Brain pericyte (primary cell): ENCODE measurements around the gene XKR7.
"Not testable (repeated sequence)": the region's sequence is repeated elsewhere in the genome, so short reads cannot be mapped to it uniquely, and the experiment has no call there.

ENCODE experiments used
- DNase-seq: peaks from one replicate; pipeline ENCODE4 v3.0.0-alpha.2; 2012; ENCODE audit warnings: low read depth, low spot score

Gene XKR7, protein sequence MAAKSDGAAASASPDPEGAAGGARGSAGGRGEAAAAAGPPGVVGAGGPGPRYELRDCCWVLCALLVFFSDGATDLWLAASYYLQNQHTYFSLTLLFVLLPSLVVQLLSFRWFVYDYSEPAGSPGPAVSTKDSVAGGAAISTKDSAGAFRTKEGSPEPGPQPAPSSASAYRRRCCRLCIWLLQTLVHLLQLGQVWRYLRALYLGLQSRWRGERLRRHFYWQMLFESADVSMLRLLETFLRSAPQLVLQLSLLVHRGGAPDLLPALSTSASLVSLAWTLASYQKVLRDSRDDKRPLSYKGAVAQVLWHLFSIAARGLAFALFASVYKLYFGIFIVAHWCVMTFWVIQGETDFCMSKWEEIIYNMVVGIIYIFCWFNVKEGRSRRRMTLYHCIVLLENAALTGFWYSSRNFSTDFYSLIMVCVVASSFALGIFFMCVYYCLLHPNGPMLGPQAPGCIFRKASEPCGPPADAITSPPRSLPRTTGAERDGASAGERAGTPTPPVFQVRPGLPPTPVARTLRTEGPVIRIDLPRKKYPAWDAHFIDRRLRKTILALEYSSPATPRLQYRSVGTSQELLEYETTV

DNA sequence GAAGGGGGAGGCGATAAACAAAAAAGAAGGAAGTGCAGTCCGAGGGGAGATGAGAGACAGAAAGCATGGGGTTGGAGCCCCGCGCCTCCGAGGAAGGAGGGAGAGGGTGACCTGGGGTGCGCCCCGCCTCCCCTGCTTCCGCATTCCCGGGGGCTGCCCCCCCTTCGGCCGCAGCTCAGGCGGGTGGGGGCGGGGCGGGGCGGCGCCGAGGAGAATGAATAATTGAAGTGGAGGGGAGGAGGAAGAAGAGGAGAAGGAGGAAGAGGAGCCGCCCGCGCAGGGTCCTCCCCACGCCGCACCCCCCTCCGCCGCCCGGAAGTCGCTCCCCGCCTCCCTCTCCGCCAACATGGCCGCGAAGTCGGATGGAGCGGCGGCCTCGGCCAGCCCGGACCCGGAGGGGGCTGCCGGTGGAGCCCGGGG, at the start of gene XKR7:
Gene XKR7 (plus strand): TSS at position 322 of the 420 bp plus-strand sequence. CDS start 25 bp downstream, at position 347.
- DNase-seq = no peak

DNA sequence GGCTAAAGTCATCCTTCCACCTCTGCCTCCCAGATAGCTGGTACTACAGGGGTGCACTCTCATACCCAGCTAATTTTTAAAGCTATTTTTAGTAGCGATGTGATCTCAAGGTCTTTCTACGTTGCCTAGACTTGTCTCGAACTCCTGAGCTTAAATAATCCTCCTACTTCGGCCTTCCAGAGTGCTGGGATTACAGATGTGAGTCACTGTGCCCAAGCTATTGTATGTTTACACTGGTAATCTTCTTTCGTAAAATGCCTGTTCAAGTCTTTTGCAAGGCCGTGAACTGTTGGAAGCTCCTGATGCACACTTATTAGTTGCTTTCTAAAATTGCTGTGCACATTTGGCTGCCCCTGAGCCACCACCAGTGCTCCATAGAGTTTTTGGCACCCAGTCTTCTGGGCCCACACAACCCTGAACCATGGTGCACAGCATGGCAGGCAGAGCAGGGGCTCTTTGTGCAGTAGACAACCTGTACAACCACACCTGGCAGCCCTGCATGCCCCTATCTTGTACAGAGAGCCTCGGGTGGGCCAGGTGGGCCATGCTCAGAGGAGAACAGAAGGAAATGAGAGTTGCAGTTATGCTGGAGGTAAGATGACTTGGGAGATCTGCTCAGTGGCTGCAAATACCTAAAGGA, 49.4 kb upstream of the XKR7 start:
- no peak for DNase-seq

DNA sequence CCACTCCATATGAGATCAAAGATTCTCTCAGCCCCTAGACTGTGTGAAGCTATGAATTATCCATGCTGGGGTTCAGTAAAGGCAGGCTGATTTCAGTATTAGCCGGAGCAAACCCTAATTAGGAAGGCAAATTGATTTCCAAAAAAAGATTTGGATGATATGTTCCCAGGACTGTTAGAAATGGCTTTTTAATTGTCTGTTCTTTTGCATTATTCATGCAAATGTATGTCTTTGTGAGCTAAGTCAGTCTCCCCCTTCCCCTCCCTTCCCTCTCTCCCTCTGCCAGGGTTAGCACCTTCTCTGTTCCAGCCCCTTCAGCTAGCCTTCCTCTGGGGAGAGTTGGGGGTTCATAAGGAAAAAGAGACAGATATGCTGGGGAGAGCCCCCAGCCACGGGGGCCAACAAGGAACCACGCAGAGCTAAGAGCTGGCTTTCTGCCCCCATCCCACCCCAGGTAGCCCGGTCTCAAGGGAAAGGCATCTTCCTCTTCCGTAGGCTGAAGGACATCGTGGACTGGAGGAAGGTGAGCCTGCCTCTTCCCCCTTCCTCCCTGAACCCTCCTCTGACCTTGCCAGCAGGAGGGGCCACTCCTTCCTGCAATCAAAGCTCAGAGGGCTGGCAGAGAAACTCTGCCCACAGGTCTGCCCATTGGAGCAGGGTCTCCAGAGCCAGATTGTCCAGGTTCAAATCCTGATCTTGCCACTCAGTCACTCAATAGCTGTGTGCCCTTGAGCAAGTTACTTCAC, 48.4 kb upstream of the XKR7 start:
- DNase-seq = no peak

DNA sequence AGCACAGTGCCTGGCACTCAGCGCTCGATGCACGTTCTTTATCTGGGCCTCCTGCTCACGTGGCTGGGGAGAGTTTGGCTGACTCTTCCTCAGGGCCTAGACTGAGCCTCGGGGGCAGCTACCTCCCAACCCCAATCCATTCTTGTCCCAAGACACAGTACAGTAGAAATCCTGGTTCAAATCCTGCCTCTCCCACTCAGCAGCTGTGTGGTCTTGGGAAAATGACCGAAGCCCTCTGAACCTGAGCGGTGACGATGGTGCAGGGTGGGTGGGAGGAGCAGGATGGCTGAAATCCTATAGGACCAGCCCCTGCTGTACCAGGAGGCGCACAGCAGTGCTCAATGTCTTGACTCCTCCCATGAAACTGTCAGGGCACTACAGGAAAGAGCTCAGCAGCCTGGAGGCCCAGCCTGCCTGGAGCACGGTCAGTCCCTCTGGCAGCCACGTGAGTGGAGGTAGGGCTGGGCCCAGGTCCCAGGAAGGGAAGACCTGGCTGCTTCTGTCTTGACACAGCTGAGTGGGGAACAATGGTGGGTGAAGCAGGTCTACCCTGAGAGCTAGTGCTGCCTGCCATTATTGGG, 47.6 kb upstream of the XKR7 start:
- no peak for DNase-seq

DNA sequence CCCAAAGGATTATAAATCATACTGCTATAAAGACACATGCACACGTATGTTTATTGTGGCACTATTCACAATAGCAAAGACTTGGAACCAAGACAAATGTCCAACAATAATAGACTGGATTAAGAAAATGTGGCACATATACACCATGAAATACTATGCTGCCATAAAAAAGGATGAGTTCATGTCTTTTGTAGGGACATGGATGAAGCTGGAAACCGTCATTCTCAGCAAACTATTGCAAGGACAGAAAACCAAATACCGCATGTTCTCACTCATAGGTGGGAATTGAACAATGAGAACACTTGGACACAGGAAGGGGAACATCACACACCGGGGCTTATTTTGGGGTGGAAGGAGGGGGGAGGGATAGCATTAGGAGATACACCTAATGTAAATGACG, 46.5 kb upstream of the XKR7 start:
- not testable (repeated sequence) for DNase-seq

DNA sequence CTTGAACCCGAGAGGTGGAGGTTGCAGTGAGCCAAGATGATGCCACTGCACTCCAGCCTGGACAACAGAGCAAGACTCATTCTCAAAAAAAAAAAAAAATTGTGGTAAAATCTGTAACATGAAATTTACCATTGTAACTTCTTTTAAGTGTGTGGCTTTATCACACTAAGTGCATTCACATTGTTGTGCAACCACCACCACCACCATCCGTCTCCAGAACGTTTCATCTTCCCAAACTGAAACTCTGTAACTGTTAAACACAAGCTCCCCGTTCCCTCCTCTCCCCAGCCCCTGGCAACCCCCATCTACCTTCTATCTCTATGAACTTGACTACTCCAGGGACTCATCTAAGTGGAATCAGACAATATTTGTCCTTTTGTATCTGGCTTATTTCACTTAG, 45.8 kb upstream of the XKR7 start:
- DNase-seq = no peak

DNA sequence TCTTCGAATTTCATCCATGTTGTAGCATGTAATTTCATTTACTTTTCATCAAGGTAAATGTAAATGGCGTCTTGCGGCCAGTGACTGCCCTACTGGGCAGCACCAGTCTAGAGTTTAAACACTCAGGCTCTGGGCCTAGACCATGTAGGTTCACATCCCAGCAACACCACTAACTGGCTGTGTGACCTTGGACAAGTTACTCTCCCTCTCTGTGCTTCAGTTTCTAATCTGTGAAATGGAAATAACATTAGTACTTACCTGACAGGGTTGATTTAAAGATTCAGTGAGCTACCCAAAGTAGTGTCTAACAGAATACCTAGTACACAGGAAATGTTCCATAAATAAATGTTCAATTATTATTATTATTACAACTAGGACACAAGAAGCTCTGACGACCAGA, 45.4 kb upstream of the XKR7 start:
- no peak for DNase-seq

GRCh38 chr20:31923388-31924331, 44.3 kb upstream of the XKR7 start:
- no peak for DNase-seq

GRCh38 chr20:31924561-31924960, 43.4 kb upstream of the XKR7 start:
- DNase-seq = no peak

GRCh38 chr20:31925631-31926030, 42.3 kb upstream of the XKR7 start:
- no peak for DNase-seq

DNA sequence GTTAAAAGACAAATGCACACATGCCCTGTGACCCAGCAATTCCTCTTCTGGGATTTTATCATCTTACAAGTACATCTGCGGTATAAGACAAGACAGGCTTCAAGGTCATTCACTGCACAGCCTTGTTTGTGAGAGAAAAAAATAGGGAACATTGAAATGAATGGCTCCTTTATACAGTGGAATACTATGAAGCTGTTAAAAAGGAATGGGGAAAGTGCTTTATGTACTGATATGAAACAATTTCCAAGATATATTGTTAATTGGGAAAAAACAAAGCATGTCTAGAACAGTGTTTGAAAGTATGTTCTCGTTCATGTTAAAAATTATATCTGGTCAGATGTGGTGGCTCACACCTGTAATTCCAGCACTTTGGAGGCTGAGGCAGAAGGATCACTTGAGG, 41.5 kb upstream of the XKR7 start:
- no peak for DNase-seq

DNA sequence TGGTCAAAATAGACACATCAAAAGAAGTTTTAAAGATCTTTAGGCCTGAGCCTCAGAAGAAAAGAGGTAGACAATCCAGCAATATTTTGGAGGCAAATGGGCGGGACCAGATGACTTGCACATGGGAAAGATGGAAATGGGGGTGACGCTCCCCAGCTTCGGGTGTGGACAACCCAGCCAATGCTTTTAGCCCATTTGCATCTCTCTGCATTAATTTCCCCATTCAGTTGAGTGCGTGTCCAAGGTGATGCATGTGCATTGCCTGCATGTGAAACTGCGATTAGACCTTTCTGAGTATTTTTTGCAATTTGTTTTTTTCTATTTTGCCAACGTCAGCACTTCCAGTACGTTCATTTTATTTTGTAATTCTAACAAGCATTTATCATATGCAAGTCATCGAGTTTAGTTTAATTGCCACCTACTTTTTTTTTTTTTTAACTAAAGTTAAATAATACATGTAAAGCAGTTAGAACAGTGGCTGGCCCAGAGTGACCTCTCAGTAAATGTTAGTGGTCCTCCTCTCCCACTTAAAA, 40.3 kb upstream of the XKR7 start:
- no peak for DNase-seq

DNA sequence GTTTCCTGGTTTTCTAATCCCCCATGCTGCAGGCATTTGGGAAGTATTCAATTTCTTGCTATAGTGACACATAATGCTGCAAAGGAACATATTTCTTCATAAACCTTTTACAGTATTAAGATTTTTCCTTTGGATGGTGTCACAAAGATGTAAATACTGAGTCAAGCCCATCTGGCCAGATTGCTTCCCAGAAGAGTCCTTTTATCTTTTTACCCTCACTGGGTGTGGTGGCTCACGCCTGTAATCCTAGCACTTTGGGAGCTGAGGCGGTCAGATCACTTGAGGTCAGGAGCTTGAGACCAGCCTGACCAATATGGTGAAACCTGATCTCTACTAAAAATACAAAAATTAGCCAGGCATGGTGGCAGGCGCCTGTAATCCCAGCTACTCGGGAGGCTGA, 38.3 kb upstream of the XKR7 start:
- DNase-seq = not testable (repeated sequence)

- no peak for DNase-seq
Measured at GRCh38 chr20:31930779-31931178, 37.2 kb upstream of the XKR7 start.

DNA sequence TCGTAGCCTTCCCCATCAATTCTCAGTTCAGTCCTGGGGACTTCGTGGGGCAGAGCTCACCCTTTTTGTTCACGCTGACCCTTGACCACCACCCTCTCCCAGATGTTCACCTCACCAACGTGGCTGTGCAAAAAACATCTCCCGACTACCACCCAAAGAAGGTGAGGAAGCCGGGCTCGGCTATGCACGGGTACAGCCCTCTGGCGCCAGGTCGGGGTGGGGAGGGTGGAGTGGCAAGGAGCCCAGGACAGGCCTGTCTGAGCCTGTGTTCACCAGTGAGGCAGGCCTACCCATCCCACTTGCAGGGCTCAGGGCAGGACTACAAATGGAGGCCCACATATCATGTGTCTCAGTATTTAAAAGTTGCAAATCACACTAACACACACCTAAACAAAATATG, 34.3 kb upstream of the XKR7 start:
- DNase-seq = no peak

- DNase-seq = no peak
Measured at GRCh38 chr20:31934491-31934890, 33.5 kb upstream of the XKR7 start.

DNA sequence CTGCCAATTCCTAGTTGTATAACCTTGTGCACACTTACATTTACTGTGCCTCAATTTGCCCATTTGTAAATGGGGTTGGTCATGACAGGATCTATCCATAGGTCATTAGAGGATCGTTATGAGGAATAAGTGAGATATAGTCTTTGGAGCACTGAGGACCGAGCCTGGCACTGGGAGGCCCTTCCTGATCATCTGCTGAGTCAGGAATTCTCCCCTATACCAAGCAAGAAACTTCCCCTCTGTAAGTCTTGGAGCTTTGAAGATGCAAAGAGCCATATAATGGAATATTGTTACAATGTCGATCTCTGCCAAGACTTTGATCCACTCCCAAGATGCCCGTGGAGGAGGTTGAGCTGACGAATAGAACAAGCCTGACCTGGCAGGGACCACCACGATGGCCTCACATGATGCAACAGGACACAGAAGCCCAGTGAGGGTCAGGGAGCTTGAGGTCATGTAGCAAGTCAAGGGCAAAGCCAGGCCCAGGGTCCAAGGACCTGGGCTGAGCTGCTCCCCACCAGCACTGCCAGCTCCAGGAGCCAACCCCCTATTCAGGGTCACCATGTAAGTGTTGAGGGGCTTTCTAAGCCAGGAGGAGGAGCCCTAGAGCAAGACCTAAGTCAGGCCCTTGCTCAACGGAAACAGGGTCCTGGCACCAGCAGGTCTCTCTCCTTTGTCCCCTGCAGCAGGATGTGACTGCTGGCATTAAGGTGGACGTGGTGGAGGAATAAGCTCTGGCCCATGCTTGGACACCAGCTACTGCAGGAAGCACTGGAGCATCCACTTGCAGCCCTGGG, 32.8 kb upstream of the XKR7 start:
- DNase-seq = no peak

DNA sequence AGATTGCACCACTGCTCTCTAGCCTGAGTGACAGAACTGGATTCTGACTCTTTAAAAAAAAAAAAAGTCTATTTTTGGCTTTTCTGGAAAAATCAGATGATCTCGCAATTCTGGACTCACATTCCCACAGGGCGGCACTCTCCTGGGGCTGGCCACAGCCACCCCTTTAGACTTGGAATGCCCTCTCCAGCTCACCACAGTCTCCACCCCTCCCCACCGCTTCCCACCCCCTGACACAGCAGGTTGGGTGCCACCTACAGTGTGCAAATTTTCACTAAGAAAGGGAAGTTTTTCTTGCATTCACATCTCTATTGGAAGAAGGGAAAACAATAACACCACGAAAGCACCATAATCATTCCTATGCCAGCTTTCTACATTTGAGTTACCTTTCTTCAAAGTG, 31.5 kb upstream of the XKR7 start:
- no peak for DNase-seq

DNA sequence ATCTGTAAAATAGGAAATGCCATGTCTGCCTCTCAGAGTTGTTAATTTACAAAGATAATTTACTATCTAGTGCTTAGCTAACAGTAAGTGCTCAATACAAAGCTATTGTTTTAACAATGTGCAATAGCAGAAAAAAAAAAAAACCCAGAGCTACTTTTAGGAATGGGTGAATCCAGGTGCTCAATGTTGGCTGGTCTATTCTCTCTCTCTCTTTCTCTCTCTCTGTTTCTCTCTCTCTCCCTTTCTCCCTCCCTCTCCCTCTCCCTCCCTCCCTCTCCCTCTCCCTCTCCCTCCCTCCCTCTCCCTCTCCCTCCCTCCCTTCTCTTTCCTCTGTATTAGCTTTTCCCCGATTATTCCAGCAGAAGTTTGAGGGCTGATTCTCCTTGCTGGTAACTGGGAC, 30.1 kb upstream of the XKR7 start:
- DNase-seq = no peak

- DNase-seq = no peak
Measured at GRCh38 chr20:31939661-31940060, 28.3 kb upstream of the XKR7 start.
